ENCODE data around the gene TRIM41. TPM values are rescaled to one million over a fixed set of nuclear protein-coding genes. Genes with fewer than 3 reads are reported as not detected.
"Not testable (repeated sequence)": the region's sequence is repeated elsewhere in the genome, so short reads cannot be mapped to it uniquely, and the experiment has no call there.

Gene TRIM41
- polyA plus RNA-seq, 10 donors: 14.6 to 20.0 (median 17.3) TPM

- no peak for DNase-seq
Measured at GRCh38 chr5:181207960-181208253, 15.2 kb upstream of the TRIM41 start.

GRCh38 chr5:181209006-181209405, 14.1 kb upstream of the TRIM41 start:
- DNase-seq: not testable (repeated sequence)

GRCh38 chr5:181210148-181210547, 12.9 kb upstream of the TRIM41 start:
- not testable (repeated sequence) for DNase-seq

- DNase-seq: not testable (repeated sequence)
Measured at GRCh38 chr5:181210698-181211097, 12.4 kb upstream of the TRIM41 start.

- DNase-seq: no peak
Measured at GRCh38 chr5:181211208-181211607, 11.9 kb upstream of the TRIM41 start.

GRCh38 chr5:181212080-181212479, 11.0 kb upstream of the TRIM41 start:
- DNase-seq: no peak

- no peak for DNase-seq
Measured at GRCh38 chr5:181212934-181213333, 10.1 kb upstream of the TRIM41 start.

GRCh38 chr5:181214249-181214648, 8.8 kb upstream of the TRIM41 start:
- not testable (repeated sequence) for DNase-seq

- no peak for DNase-seq
Measured at GRCh38 chr5:181215997-181216989, 6.8 kb upstream of the TRIM41 start.

- peak in 1 of 3 donors; percentile 80 for DNase-seq
Measured at GRCh38 chr5:181217111-181217802, 5.8 kb upstream of the TRIM41 start.

- DNase-seq: peak in 1 of 3 donors; percentile 31
Measured at GRCh38 chr5:181217803-181218062, 5.3 kb upstream of the TRIM41 start.

GRCh38 chr5:181218795-181219124, 4.3 kb upstream of the TRIM41 start:
- DNase-seq: no peak

- DNase-seq: no peak
Measured at GRCh38 chr5:181219262-181220177, 3.6 kb upstream of the TRIM41 start.

- no peak for DNase-seq
Measured at GRCh38 chr5:181220178-181220515, 2.9 kb upstream of the TRIM41 start.

- DNase-seq: no peak
Measured at GRCh38 chr5:181221105-181221791, 1.8 kb upstream of the TRIM41 start.

GRCh38 chr5:181221792-181222629, 1.1 kb upstream of the TRIM41 start:
- peak; percentile 94 to 97 (median 95) for DNase-seq

- DNase-seq: no peak
Measured at GRCh38 chr5:181222630-181223057, 437 bp upstream of the TRIM41 start.

GRCh38 chr5:181223729-181224389, 778 bp downstream of the TRIM41 start:
- DNase-seq: no peak

- DNase-seq: no peak
Measured at GRCh38 chr5:181224390-181225229, 1.5 kb downstream of the TRIM41 start.

Data from muscle of back (tissue), 11 donors.